ENCODE measurements around the gene HERC4. TPM values are rescaled to one million over a fixed set of nuclear protein-coding genes. Genes with fewer than 3 reads are reported as not detected.

HERC4 gene
- total and polyA plus RNA-seq, 9 of the 15 experiments (the other 6 are each of a cell fraction or from before 2014, with no cell fraction given) = 12.5 to 33.5 (median 22.8) TPM

GRCh38 chr10:68046642-68047041 lies 28.4 kb downstream of the HERC4 start (continued):
- TF ChIP-seq PRDM10 (IDR thresholded peaks at IDR 0.05; ENCODE audit: partially characterized antibody) = no peak

GRCh38 chr10:68043030-68043429 lies 32.1 kb downstream of the HERC4 start:
- DNase-seq (ENCODE audit: extremely low read depth in 1 of 4, low spot score in 3 of 4) (no peak), ATAC-seq (no peak), FAIRE-seq (no peak)
- Histone ChIP-seq H3K79me2 (ENCODE audit: control insufficient read depth, insufficient read depth, low read length) (no peaks in the 10 kb centered on the region), H2AFZ (ENCODE audit: low read depth, low read length) (no peak overlapping the region), H3K4me2 (ENCODE audit: insufficient read depth, low read length) (no peak overlapping the region), H3K36me3 (ENCODE audit: control insufficient read depth, insufficient read depth, low read length) (0 out of 3 replicates have a peak, but pooled peaks cover 3% of the 10 kb centered on the region), H3K27ac (ENCODE audit: extremely low read depth, low read depth, low read length) (no peak overlapping the region), H3K9me1 (ENCODE audit: control insufficient read depth, insufficient read depth, low read length) (no peaks in the 10 kb centered on the region), H3K4me3 (no peak overlapping the region), H3K4me1 (replicated peaks in 1 of 2; ENCODE audit: control insufficient read depth in 2 of 2, insufficient read depth in 2 of 2, low read length in 2 of 2) (no peaks in the 10 kb centered on the region), H3K27me3 (ENCODE audit: control insufficient read depth in 2 of 2, insufficient read depth in 2 of 2, low read length in 2 of 2) (no peaks in the 10 kb centered on the region), H3K9ac (ENCODE audit: insufficient read depth in 1 of 2, low read depth in 2 of 2, low read length in 2 of 2) (no peak overlapping the region), H4K20me1 (replicated peaks; ENCODE audit: control insufficient read depth, insufficient read depth, low read length) (no peaks in the 10 kb centered on the region), H3K9me3 (replicated peaks; ENCODE audit: control insufficient read depth, insufficient read depth, low read depth, low read length) (no peaks in the 10 kb centered on the region)
- ChIA-PET POLR2A (interaction anchor here (1.3 kb wide), 1 partner anchor 15 kb away, joined by 4 read pairs; no protein-coding TSS in a partner anchor), CTCF (ENCODE audit: low intra/inter-chr PET ratio) (no interaction called here)
- no peak for TF ChIP-seq CHD4 (IDR thresholded peaks at IDR 0.05; ENCODE audit: insufficient read depth, insufficient replicate concordance, low read depth, low read length, poor library complexity, severe bottlenecking)
- TF ChIP-seq ZNF584 (CRISPR knock-in tag; IDR thresholded peaks at IDR 0.05; ENCODE audit: low read depth) = no peak
- no peak for TF ChIP-seq THAP12 (CRISPR knock-in tag; IDR thresholded peaks at IDR 0.05)
- no peak for TF ChIP-seq ARHGAP35 (IDR thresholded peaks at IDR 0.05; ENCODE audit: partially characterized antibody)
- no peak for TF ChIP-seq ELF2 (CRISPR knock-in tag; IDR thresholded peaks at IDR 0.05)
- TF ChIP-seq JUN (IDR thresholded peaks at IDR 0.05; ENCODE audit: borderline replicate concordance, low read depth, low read length) = no peak
- no peak for TF ChIP-seq JUN (CRISPR knock-in tag; IDR thresholded peaks at IDR 0.05; ENCODE audit: borderline replicate concordance)
- no peak for TF ChIP-seq ZNF586 (CRISPR knock-in tag; conservative IDR thresholded peaks at IDR 0.05)
- TF ChIP-seq ZNF830 (CRISPR knock-in tag; IDR thresholded peaks at IDR 0.05) = no peak
- in situ Hi-C loops (cut with MboI) = no loop called here
- no TSS peak for BruUV-seq (replicated peaks)
- intact Hi-C loops (cut with micrococcal nuclease) = no loop called here
